MV-4-11 (cell line): ENCODE results near the gene IAH1.

Experiments used
- DNase-seq: peaks from one replicate; lab custom pipeline; 2025; lab: John Stamatoyannopoulos, UW

The IAH1 gene

GRCh38 chr2:9527995-9528787 is 53.8 kb downstream of the IAH1 start:
- no peak for DNase-seq

DNA sequence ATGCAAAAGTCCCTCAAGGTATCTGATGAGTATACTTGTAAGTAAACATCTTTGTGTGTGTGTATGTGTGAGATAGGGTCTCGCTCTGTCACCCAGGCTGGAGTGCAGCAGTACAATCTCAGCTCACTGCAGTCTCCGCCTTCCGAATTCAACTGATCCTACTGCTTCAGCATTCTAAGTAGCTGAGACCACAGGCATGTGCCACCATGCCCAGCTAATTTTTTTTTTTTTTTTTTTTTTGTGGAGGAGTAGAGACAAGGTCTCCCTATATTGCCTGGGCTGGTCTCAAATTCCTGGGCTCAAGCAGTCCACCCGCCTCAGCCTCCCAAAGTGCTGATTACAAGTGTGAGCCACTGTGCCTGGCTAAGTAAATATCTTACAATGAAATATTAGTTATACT is 58.1 kb downstream of the IAH1 start:
- no peak for DNase-seq

DNA sequence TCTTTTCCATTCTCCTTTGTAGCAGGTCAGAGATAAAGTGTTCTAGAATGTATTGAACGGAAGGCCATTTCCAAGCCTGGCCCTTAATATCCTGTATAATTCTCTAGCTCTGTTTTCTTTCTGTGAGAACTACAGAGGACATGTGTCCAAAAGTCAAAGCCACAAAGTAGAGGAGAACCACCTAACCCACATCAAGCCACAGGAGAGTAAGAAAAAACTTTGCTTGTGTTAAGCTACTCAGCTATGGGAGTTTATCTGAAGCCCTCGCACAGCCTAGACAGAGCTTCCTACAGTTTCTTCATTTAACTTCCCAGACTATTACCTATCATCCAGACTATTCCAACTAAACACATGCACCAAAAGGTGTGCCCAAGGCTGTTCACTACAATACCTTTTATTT is 59.3 kb downstream of the IAH1 start:
- DNase-seq = no peak

GRCh38 chr2:9535177-9535576 is 60.8 kb downstream of the IAH1 start:
- peak; percentile 55 for DNase-seq

GRCh38 chr2:9536504-9536903 is 62.2 kb downstream of the IAH1 start:
- DNase-seq = no peak

DNA sequence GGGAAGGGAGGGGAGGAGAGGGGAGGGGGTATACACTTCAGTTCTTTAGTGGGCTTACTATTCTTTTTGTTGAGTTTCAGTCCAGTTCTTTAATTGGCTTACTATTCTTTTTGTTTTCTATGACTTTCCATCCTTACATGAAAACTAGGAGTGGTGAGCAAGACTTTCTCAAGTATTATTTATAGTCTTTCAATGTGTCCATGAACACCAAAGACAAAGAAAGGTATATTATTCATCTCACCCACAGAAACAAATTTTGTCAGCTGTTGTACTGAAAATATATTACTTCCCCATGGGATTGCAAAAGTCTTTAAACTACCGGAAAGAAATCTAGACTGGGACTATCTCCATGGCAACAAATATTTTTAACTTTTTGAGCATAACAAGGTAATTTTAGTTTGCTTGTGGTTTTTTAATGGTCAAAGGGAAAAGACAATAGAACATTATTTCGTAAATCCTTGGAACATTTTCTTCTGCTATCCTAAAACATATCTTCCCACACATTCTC is 63.7 kb downstream of the IAH1 start:
- peak; percentile 96 for DNase-seq
